Ishikawa (cell line): ENCODE data around the gene WDR88.

Source experiments
- CEBPB ChIP-seq: IDR thresholded peaks from 2 replicates; pipeline ENCODE4 v1.6.1; 2012
- CREB1 ChIP-seq: IDR thresholded peaks from 2 replicates; pipeline ENCODE4 v1.6.1; 2012; ENCODE audit warnings: low read depth
- EGR1 ChIP-seq: IDR thresholded peaks from 2 replicates; pipeline ENCODE4 v1.6.1; 2012
- EP300 ChIP-seq: IDR thresholded peaks from 2 replicates; pipeline ENCODE4 v1.6.1; 2012; ENCODE audit warnings: borderline replicate concordance
- FOXM1 ChIP-seq: IDR thresholded peaks from 2 replicates; pipeline ENCODE4 v1.6.1; 2012; ENCODE audit warnings: low read depth, borderline replicate concordance
- MAX ChIP-seq: IDR thresholded peaks from 2 replicates; pipeline ENCODE4 v1.6.1; 2012
- NFIC ChIP-seq: IDR thresholded peaks from 2 replicates; pipeline ENCODE4 v1.6.1; 2012
- RAD21 ChIP-seq: IDR thresholded peaks from 2 replicates; pipeline ENCODE4 v1.6.1; 2012; ENCODE audit warnings: low read depth
- REST ChIP-seq: IDR thresholded peaks from 2 replicates; pipeline ENCODE4 v1.6.1; 2012; ENCODE audit warnings: low read depth, mild to moderate bottlenecking
- TAF1 ChIP-seq: IDR thresholded peaks from 2 replicates; pipeline ENCODE4 v1.6.1; 2012; ENCODE audit warnings: low read depth, mild to moderate bottlenecking
- TCF12 ChIP-seq: IDR thresholded peaks from 2 replicates; pipeline ENCODE4 v1.6.1; 2012; ENCODE audit warnings: low read depth
- TEAD4 ChIP-seq: IDR thresholded peaks from 2 replicates; pipeline ENCODE4 v1.6.1; 2012
- USF1 ChIP-seq: IDR thresholded peaks from 2 replicates; pipeline ENCODE4 v1.6.1; 2012
- YY1 ChIP-seq: IDR thresholded peaks from 2 replicates; pipeline ENCODE4 v1.6.1; 2012; ENCODE audit warnings: low read depth
- ZBTB7A ChIP-seq: IDR thresholded peaks from 2 replicates; pipeline ENCODE4 v1.6.1; 2012; ENCODE audit warnings: low read depth

Gene WDR88

GRCh38 chr19:33132021-33132420 is at the start of gene WDR88:
TSS of gene WDR88 (plus strand) at chr19:33132114. CDS start at chr19:33132170, 56 bp downstream.
- TF ChIP-seq RAD21 (no peak), TCF12 (no peak), CEBPB (no peak), FOXM1 (no peak), REST (no peak), EP300 (no peak), USF1 (no peak), MAX (no peak), EGR1 (no peak), ZBTB7A (no peak), YY1 (no peak), CREB1 (no peak), TEAD4 (no peak), TAF1 (no peak), NFIC (no peak)

- TF ChIP-seq REST (no peak), CEBPB (no peak), CREB1 (no peak), TAF1 (no peak), EGR1 (no peak), FOXM1 (no peak), MAX (no peak), TEAD4 (no peak), RAD21 (no peak), EP300 (no peak), NFIC (no peak)
These were observed 46.3 kb upstream of the WDR88 start for GRCh38 chr19:33085570-33086128.

GRCh38 chr19:33086955-33087354 is 45.0 kb upstream of the WDR88 start:
- TF ChIP-seq TAF1 (no peak), MAX (no peak), RAD21 (no peak), EP300 (no peak)

GRCh38 chr19:33089010-33089409 is 42.9 kb upstream of the WDR88 start:
- TF ChIP-seq ZBTB7A (no peak), CEBPB (no peak), TCF12 (no peak), EGR1 (no peak), USF1 (no peak), CREB1 (no peak), RAD21 (no peak), FOXM1 (no peak), TEAD4 (no peak), YY1 (no peak), EP300 (no peak), REST (no peak), TAF1 (no peak), MAX (no peak)
